HepG2 (cell line): ENCODE results near the gene IMMP1L. TPM values are rescaled to one million over a fixed set of nuclear protein-coding genes. Genes with fewer than 3 reads are reported as not detected.

ENCODE experiments used
- CHD2 ChIP-seq: IDR thresholded peaks from 2 replicates; pipeline ENCODE4 v1.6.1; 2011; ENCODE audit warnings: low read depth, low read length, improper control_type of control experiment
- HHEX ChIP-seq: IDR thresholded peaks from 2 replicates; pipeline ENCODE4 v1.6.1; 2016; ENCODE audit warnings: control low read depth
- HNRNPL ChIP-seq: fragments of 200-400 bp; formaldehyde crosslinking; IDR thresholded peaks from 2 replicates; pipeline ENCODE4 v1.6.1; 2017; ENCODE audit warnings: mild to moderate bottlenecking, low read depth, low read length
- HOXA7 ChIP-seq: sonication (generic); formaldehyde crosslinking; IDR thresholded peaks from 2 replicates; pipeline ENCODE4 v1.8.1; 2022; ENCODE audit warnings: mild to moderate bottlenecking, missing genetic modification reagents, moderate library complexity
- JDP2 ChIP-seq: sonication (generic); formaldehyde crosslinking; IDR thresholded peaks from 2 replicates; pipeline ENCODE4 v1.8.1; 2022; ENCODE audit warnings: missing genetic modification reagents, borderline replicate concordance
- NCOR1 ChIP-seq: fragments of 200-600 bp; sonication (generic); IDR thresholded peaks from 2 replicates; pipeline ENCODE4 v1.7.0; 2017; ENCODE audit warnings: antibody characterized with exemption, low read length, borderline replicate concordance
- NR3C1 ChIP-seq: sonication (generic); formaldehyde crosslinking; IDR thresholded peaks from 2 replicates; pipeline ENCODE4 v1.4.0; 2020; ENCODE audit warnings: missing genetic modification reagents
- NRL ChIP-seq: sonication (generic); formaldehyde crosslinking; IDR thresholded peaks from 2 replicates; pipeline ENCODE4 v1.5.0; 2020; ENCODE audit warnings: missing genetic modification reagents, mild to moderate bottlenecking, moderate library complexity, borderline replicate concordance
- REST ChIP-seq, 2 experiments: IDR thresholded peaks; 2 replicates each; pipeline ENCODE4 v1.6.1; 2011 to 2012; ENCODE audit warnings: low read length in 2 of 2, borderline replicate concordance in 1 of 2, low read depth in 1 of 2, mild to moderate bottlenecking in 1 of 2, moderate library complexity in 1 of 2
- SATB2 ChIP-seq: sonication (generic); formaldehyde crosslinking; IDR thresholded peaks from 2 replicates; pipeline ENCODE4 v1.5.0; 2020; ENCODE audit warnings: missing genetic modification reagents
- SRF ChIP-seq: IDR thresholded peaks from 2 replicates; pipeline ENCODE4 v1.6.1; 2011; ENCODE audit warnings: mild to moderate bottlenecking, low read depth, low read length, moderate library complexity
- SRSF9 ChIP-seq: fragments of 200-400 bp; formaldehyde crosslinking; IDR thresholded peaks from 2 replicates; pipeline ENCODE4 v1.6.1; 2018; ENCODE audit warnings: borderline replicate concordance, mild to moderate bottlenecking, low read depth, low read length; ENCODE audit not compliant: insufficient read depth, poor library complexity, severe bottlenecking
- THAP8 ChIP-seq: sonication (generic); formaldehyde crosslinking; IDR thresholded peaks from 2 replicates; pipeline ENCODE4 v1.5.1; 2020; ENCODE audit warnings: missing genetic modification reagents, mild to moderate bottlenecking, borderline replicate concordance
- TOPORS ChIP-seq: sonication (generic); formaldehyde crosslinking; IDR thresholded peaks from 2 replicates; pipeline ENCODE4 v1.8.0; 2023; ENCODE audit warnings: mild to moderate bottlenecking, missing genetic modification reagents
- ZBTB44 ChIP-seq: sonication (generic); formaldehyde crosslinking; IDR thresholded peaks from 2 replicates; pipeline ENCODE4 v1.4.0; 2020; ENCODE audit warnings: missing genetic modification reagents
- ZFP91 ChIP-seq: sonication (generic); formaldehyde crosslinking; IDR thresholded peaks from 2 replicates; pipeline ENCODE4 v1.9.0; 2022; ENCODE audit warnings: missing genetic modification reagents, mild to moderate bottlenecking, borderline replicate concordance
- ZNF3 ChIP-seq: IDR thresholded peaks from 2 replicates; pipeline ENCODE4 v1.7.0; 2017; ENCODE audit warnings: inconsistent platforms
- ZNF329 ChIP-seq: sonication (generic); formaldehyde crosslinking; IDR thresholded peaks from 2 replicates; pipeline ENCODE4 v1.9.0; 2021; ENCODE audit warnings: low read depth, mild to moderate bottlenecking, missing genetic modification reagents
- ZNF350 ChIP-seq: sonication (generic); formaldehyde crosslinking; IDR thresholded peaks from 2 replicates; pipeline ENCODE4 v1.4.0; 2020; ENCODE audit warnings: mild to moderate bottlenecking, low read depth, missing genetic modification reagents, borderline replicate concordance
- ZNF672 ChIP-seq: sonication (generic); formaldehyde crosslinking; IDR thresholded peaks from 2 replicates; pipeline ENCODE4 v1.8.1; 2022; ENCODE audit warnings: missing genetic modification reagents
- ZNF816 ChIP-seq: sonication (generic); formaldehyde crosslinking; IDR thresholded peaks from 2 replicates; pipeline ENCODE4 v1.8.0; 2022; ENCODE audit warnings: missing genetic modification reagents, mild to moderate bottlenecking, borderline replicate concordance
- polyA plus RNA-seq, 8 experiments: library from polyadenylated mRNA; depleted of rRNA in 3 of 8; stranded (reverse) in 7 of 8; unstranded in 1 of 8; fragments of >200 nt; fragmentation: Illumina TruSeq in 4 of 8; extraction: Trizol in 4 of 8; gene quantifications; 2 replicates each; pipeline versions ENCODE4 v1.2.1 to v1.2.3, GENCODE V29; 2011 to 2016; ENCODE audit warnings: low read depth in 4 of 8, missing spikeins in 1 of 8, mixed read lengths in 1 of 8; ENCODE audit not compliant: insufficient read depth in 1 of 8
- total RNA-seq, 5 experiments: library from RNA; depleted of rRNA; stranded (reverse); fragments of >200 nt; fragmentation: Illumina TruSeq; extraction: Trizol; gene quantifications; 2 replicates each; pipeline ENCODE4 v1.2.3, GENCODE V29; 2016; ENCODE audit warnings: low read depth in 1 of 5

IMMP1L gene
- total and polyA plus RNA-seq, 2 of the 13 experiments (the other 11 are each of a cell fraction or from before 2014, with no cell fraction given) = 42.4 to 57.9 TPM

GRCh38 chr11:31509429-31510345 is at the start of gene IMMP1L, which contains the start of gene ELP4 (continued):
- TF ChIP-seq ZBTB44 (CRISPR knock-in tag) (no peak), SRF (no peak), ZNF329 (CRISPR knock-in tag) (peak; percentile 82; the same call in 1 of the 2 replicates), SATB2 (CRISPR knock-in tag) (no peak), HNRNPL (0 out of 2 replicates have a peak, but pooled peaks have one; percentile 22), REST (IDR thresholded peaks at IDR 0.05; ENCODE audit: borderline replicate concordance in 1 of 2, low read depth in 1 of 2, low read length in 2 of 2) (peak in 1 of 2 experiments; percentile 46; a peak in 1 of 4 replicates), JDP2 (CRISPR knock-in tag) (no peak), THAP8 (no peak), SRSF9 (no peak), TOPORS (CRISPR knock-in tag) (0 out of 2 replicates have a peak, but pooled peaks have one; percentile 37), NCOR1 (no peak), HOXA7 (CRISPR knock-in tag) (no peak), ZNF350 (CRISPR knock-in tag) (peak; percentile 89; the same call in 1 of the 2 replicates), NR3C1 (no peak), CHD2 (peak; percentile 58; the same call in 1 of the 2 replicates), ZNF672 (no peak), NRL (CRISPR knock-in tag) (peak; percentile 46; the same call in 1 of the 2 replicates), ZFP91 (peak; percentile 81; the same call in 1 of the 2 replicates), HHEX (CRISPR knock-in tag) (no peak), ZNF816 (CRISPR knock-in tag) (no peak), ZNF3 (no peak)
